Psoas muscle (tissue), 8 donors: ENCODE measurements around the gene COL23A1. TPM values are rescaled to one million over a fixed set of nuclear protein-coding genes. Genes with fewer than 3 reads are reported as not detected.

ENCODE experiments used
- ATAC-seq, 4 donors: fragments of 200-7000 bp; cut with Tn5 transposase; one replicate each; pipeline ENCODE4 v1.9.1; 2020; ENCODE audit warnings: moderate library complexity in 3 of 4, mild to moderate bottlenecking in 2 of 4
- DNase-seq, 2 donors: peaks; one replicate each; pipeline ENCODE4 v3.0.0-alpha.2; 2020
- H3K27ac ChIP-seq: fragments of 200-600 bp; one replicate; pipeline ENCODE4 v1.8.0; 2022
- H3K27me3 ChIP-seq, 3 donors: fragments of 200-600 bp in 1 of 3; one replicate each; pipeline versions ENCODE4 v1.6.1 to v1.8.0; 2013 to 2022; ENCODE audit warnings: low read length in 2 of 3, mild to moderate bottlenecking in 2 of 3, moderate library complexity in 1 of 3; ENCODE audit not compliant: insufficient read depth in 3 of 3
- H3K36me3 ChIP-seq, 2 donors: fragments of 200-600 bp in 1 of 2; one replicate each; pipeline versions ENCODE4 v1.6.1 to v1.8.0; 2013 to 2022; ENCODE audit warnings: low read depth in 1 of 2, mild to moderate bottlenecking in 1 of 2, moderate library complexity in 1 of 2; ENCODE audit not compliant: insufficient read depth in 1 of 2
- H3K4me1 ChIP-seq: fragments of 200-600 bp; one replicate; pipeline ENCODE4 v1.8.0; 2022
- H3K4me3 ChIP-seq: fragments of 200-600 bp; one replicate; pipeline ENCODE4 v1.8.0; 2022; ENCODE audit warnings: mild to moderate bottlenecking
- H3K9me3 ChIP-seq: fragments of 200-600 bp; one replicate; pipeline ENCODE4 v1.8.0; 2022
- CTCF ChIP-seq: fragments of 200-600 bp; IDR thresholded peaks from one replicate; pipeline ENCODE4 v1.8.0; 2022; ENCODE audit warnings: antibody characterized with exemption
- WGBS, 3 donors: extraction: QIAGEN DNeasy Blood & Tissue Kit; methylation state at CpG; one replicate each; pipeline versions ENCODE4 v1.1.6 to v1.1.7; 2013; 5-methylcytosine and 5-hydroxymethylcytosine counted together
- intact Hi-C, 2 donors: fragments of 100-400 bp; cut with DNase I; formaldehyde crosslinking; loops; one replicate each; pipeline versions ENCODE4 v1.11.0 to v1.14.2; 2022
- polyA plus RNA-seq, 3 donors: library from polyadenylated mRNA; stranded (reverse); fragments of 200-250 nt; gene quantifications; one replicate each; pipeline ENCODE4 v1.2.3, GENCODE V29; 2013
- total RNA-seq, 4 donors: library from RNA; stranded (reverse); fragmentation: NEBNext Ultra II Directional in 2 of 4; extraction: Animal tissue kit (Norgen Biotek cat#: 25700) in 2 of 4; gene quantifications; one replicate each; pipeline versions ENCODE4 v1.2.1 to v1.2.4, GENCODE V29; 2021 to 2023
- donor health status: healthy with polysubstance abuse.
- donor health status: DM: no; HTN: no; CAD: no; lungs with moderate emphysema.
- donor health status: Bipolar disorder and iron deficiency.
- donor health status: healthy.
- donor health status: DM: yes; HTN: yes; CAD: no.
- donor health status: DM: no; HTN: no; CAD: no.
- donor health status: DM: no; HTN: no; CAD: no.
- donor health status: DM: yes; HTN: yes; CAD: no.

The COL23A1 gene
- total and polyA plus RNA-seq, 7 donors = 0.66 to 3.0 (median 1.2) TPM

- Histone ChIP-seq H3K27ac (no peak overlapping the region), H3K27me3 (no peaks in the 10 kb centered on the region), H3K36me3 (peaks cover 31 to 98% of the 10 kb centered on the region in 2 donors), H3K4me1 (peaks cover 19% of the 10 kb centered on the region), H3K4me3 (no peak overlapping the region), H3K9me3 (no peaks in the 10 kb centered on the region)
- WGBS, 3 donors = 92 to 96% (median 95%) methylated on average over 5 of the region's 5 CpGs
- no peak for TF ChIP-seq CTCF
- intact Hi-C loops = no loop called here
- no peak for ATAC-seq
- DNase-seq = no peak
These were observed 379.5 kb downstream of the COL23A1 start for GRCh38 chr5:178210686-178211085.

- H3K9me3 ChIP-seq = no peaks in the 10 kb centered on the region
- DNase-seq (no peak), ATAC-seq (no peak)
- H3K27me3 ChIP-seq = no peaks in the 10 kb centered on the region
- 90 to 93% (median 92%) methylated on average over 18 of the region's 18 CpGs for whole genome bisulfite sequencing, 3 donors
- TF ChIP-seq CTCF = no peak
- intact Hi-C loops = no loop called here
- H3K27ac ChIP-seq = no peak overlapping the region
- peaks cover 26 to 95% of the 10 kb centered on the region in 2 donors for H3K36me3 ChIP-seq
- H3K4me1 ChIP-seq = peaks cover 19% of the 10 kb centered on the region
- no peak overlapping the region for H3K4me3 ChIP-seq
These were observed 380.1 kb downstream of the COL23A1 start for GRCh38 chr5:178210073-178210535.

- no peak for DNase-seq
- peaks cover 23 to 89% of the 10 kb centered on the region in 2 donors for H3K36me3 ChIP-seq
- WGBS, 3 donors = 85 to 89% (median 86%) methylated on average over 8 of the region's 8 CpGs
- no peak overlapping the region for H3K27ac ChIP-seq
- no peak for ATAC-seq
- no peaks in the 10 kb centered on the region for H3K27me3 ChIP-seq
- H3K9me3 ChIP-seq = no peaks in the 10 kb centered on the region
- peaks cover 19% of the 10 kb centered on the region for H3K4me1 ChIP-seq
- no peak for TF ChIP-seq CTCF
- no peak overlapping the region for H3K4me3 ChIP-seq
- intact Hi-C loops = loop anchor here in 1 of 2 donors (5.0 kb wide), 1 partner anchor 813 kb away; the partner anchor contains the start of gene ZNF879
These were observed 380.7 kb downstream of the COL23A1 start for GRCh38 chr5:178209334-178210072.

GRCh38 chr5:178208540-178209227 lies 381.5 kb downstream of the COL23A1 start:
- H3K27me3 ChIP-seq = no peaks in the 10 kb centered on the region
- peaks cover 19% of the 10 kb centered on the region for H3K4me1 ChIP-seq
- TF ChIP-seq CTCF = peak; percentile 4
- WGBS, 3 donors = 71 to 88% (median 74%) methylated on average over 5 of the region's 5 CpGs
- DNase-seq = no peak
- ATAC-seq = no peak
- peak overlapping the region; percentile 96 for H3K27ac ChIP-seq
- intact Hi-C loops = loop anchor here in 1 of 2 donors (5.0 kb wide), 1 partner anchor 814 kb away; the partner anchor contains the start of gene ZNF879
- H3K9me3 ChIP-seq = no peaks in the 10 kb centered on the region
- no peak overlapping the region for H3K4me3 ChIP-seq
- H3K36me3 ChIP-seq = peaks cover 23 to 80% of the 10 kb centered on the region in 2 donors
